ENCODE results near the gene SGK1. TPM values are rescaled to one million over a fixed set of nuclear protein-coding genes. Genes with fewer than 3 reads are reported as not detected.

Gene SGK1
- total and polyA plus RNA-seq, 7 donors, result 17.2 to 352 (median 35.2) TPM

DNA sequence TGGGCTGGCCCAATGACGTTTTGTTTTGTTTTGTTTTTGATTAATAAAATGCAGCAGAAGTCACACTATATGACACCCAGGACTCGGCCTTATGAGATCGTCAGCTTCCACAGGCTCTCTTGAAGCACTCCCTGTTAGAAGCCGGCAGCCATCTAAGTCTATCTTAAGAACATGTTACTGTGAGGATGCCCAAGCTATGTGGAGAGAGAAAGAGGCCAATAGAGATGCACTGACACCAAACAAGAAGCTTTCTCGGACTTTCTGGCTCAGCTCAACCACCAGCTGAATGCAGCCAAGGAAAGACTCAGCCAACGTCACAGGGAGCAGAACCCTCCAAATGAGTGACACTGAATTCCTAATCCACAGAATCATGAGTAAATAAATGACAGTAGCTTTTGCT is 14.0 kb downstream of the SGK1 start:
- no peaks in the 10 kb centered on the region for H3K9me3 ChIP-seq
- TF ChIP-seq, protein P1, sequence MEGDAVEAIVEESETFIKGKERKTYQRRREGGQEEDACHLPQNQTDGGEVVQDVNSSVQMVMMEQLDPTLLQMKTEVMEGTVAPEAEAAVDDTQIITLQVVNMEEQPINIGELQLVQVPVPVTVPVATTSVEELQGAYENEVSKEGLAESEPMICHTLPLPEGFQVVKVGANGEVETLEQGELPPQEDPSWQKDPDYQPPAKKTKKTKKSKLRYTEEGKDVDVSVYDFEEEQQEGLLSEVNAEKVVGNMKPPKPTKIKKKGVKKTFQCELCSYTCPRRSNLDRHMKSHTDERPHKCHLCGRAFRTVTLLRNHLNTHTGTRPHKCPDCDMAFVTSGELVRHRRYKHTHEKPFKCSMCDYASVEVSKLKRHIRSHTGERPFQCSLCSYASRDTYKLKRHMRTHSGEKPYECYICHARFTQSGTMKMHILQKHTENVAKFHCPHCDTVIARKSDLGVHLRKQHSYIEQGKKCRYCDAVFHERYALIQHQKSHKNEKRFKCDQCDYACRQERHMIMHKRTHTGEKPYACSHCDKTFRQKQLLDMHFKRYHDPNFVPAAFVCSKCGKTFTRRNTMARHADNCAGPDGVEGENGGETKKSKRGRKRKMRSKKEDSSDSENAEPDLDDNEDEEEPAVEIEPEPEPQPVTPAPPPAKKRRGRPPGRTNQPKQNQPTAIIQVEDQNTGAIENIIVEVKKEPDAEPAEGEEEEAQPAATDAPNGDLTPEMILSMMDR (IDR thresholded peaks at IDR 0.05), result no peak
- TF ChIP-seq POLR2A (IDR thresholded peaks at IDR 0.05), result no peak
- no peak for TF ChIP-seq POLR2AphosphoS5 (IDR thresholded peaks at IDR 0.05)
- TF ChIP-seq EP300 (IDR thresholded peaks at IDR 0.05), result no peak
- H3K4me3 ChIP-seq, result no peak overlapping the region
- 82 to 86% methylated on average over 6 of the region's 6 CpGs for WGBS, 2 donors
- H3K4me1 ChIP-seq, result no peaks in the 10 kb centered on the region
- no peak for DNase-seq
- intact Hi-C loops (cut with DNase I), result no loop called here
- no peak overlapping the region for H3K27ac ChIP-seq
- no peaks in the 10 kb centered on the region for H3K36me3 ChIP-seq
- no peaks in the 10 kb centered on the region for H3K27me3 ChIP-seq

DNA sequence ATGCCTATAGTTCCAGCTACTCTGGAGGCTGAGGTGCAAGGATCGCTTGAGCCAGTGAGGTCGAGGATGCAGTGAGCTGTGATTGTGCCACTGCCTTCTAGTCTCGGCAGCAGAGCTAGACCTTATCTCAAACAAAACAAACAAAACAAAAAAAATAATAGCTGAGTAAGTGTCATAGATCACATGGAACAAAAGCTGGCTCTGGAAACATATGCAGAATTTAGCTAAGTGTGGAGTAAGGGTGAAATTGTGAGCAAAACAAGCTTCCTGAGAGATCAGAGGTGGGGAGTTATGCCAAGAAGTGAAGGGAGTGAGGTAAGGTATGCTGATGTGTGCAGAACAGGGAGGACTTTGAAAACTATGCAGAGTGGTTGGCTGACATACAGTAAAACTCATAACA is 18.7 kb downstream of the SGK1 start:
- WGBS, 2 donors, result 39 to 81% methylated on average over 3 of the region's 3 CpGs

DNA sequence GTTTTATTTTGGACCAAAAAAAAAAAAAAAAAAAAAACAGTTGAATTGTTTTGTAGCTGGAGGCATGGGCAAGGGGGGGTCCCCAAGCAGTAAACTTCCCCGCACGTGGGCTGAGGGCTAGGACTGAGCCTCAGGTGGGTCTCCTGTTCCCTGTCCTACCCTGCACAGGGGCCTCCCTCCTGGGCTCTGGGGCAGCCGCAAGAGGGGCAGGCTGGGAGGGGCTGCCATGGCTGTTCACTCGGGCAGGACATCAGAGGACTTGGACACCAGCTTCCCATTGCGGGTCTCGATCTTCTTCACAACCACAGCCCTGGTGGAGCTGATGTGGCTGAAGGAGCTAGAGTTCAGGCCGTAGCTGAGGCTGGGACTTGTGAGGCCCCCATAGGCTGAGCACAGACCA is 21.1 kb downstream of the SGK1 start:
- no peak overlapping the region for H3K27ac ChIP-seq

More for the DNA sequence above, 18.7 kb downstream of the SGK1 start:
- Histone ChIP-seq H3K27ac (no peak overlapping the region), H3K36me3 (no peaks in the 10 kb centered on the region), H3K4me3 (no peak overlapping the region), H3K4me1 (peaks cover 0 to 10% (median 7%) of the 10 kb centered on the region in 4 donors), H3K27me3 (no peaks in the 10 kb centered on the region), H3K9me3 (no peaks in the 10 kb centered on the region)
- intact Hi-C loops (cut with DNase I), result no loop called here
- DNase-seq, result no peak
- TF ChIP-seq EP300 (IDR thresholded peaks at IDR 0.05) (no peak), POLR2AphosphoS5 (IDR thresholded peaks at IDR 0.05) (no peak), POLR2A (IDR thresholded peaks at IDR 0.05) (no peak)
- TF ChIP-seq, protein P1 (IDR thresholded peaks at IDR 0.05), result no peak

GRCh38 chr6:134295953-134296553 is 21.9 kb downstream of the SGK1 start:
- Histone ChIP-seq H3K9me3 (no peaks in the 10 kb centered on the region), H3K27ac (peak overlapping the region in 2 of 4 donors; percentile 46), H3K4me3 (no peak overlapping the region), H3K27me3 (no peaks in the 10 kb centered on the region), H3K4me1 (peaks cover 0 to 10% (median 7%) of the 10 kb centered on the region in 4 donors), H3K36me3 (no peaks in the 10 kb centered on the region)
- intact Hi-C loops (cut with DNase I), result no loop called here
- TF ChIP-seq POLR2AphosphoS5 (IDR thresholded peaks at IDR 0.05), result peak in 2 of 4 donors; percentile 21 to 74
- no peak for TF ChIP-seq POLR2A (IDR thresholded peaks at IDR 0.05)
- TF ChIP-seq EP300 (IDR thresholded peaks at IDR 0.05), result peak in 2 of 4 donors; percentile 23 to 66
- DNase-seq, result peak; percentile 68
- 45 to 64% methylated on average over 6 of the region's 6 CpGs for WGBS, 2 donors

More for the DNA sequence above, 21.1 kb downstream of the SGK1 start:
- no peaks in the 10 kb centered on the region for H3K9me3 ChIP-seq
- H3K4me1 ChIP-seq, result peaks cover 0 to 10% (median 7%) of the 10 kb centered on the region in 4 donors
- no peaks in the 10 kb centered on the region for H3K27me3 ChIP-seq
- H3K36me3 ChIP-seq, result no peaks in the 10 kb centered on the region
- TF ChIP-seq EP300 (IDR thresholded peaks at IDR 0.05) (no peak), POLR2A (IDR thresholded peaks at IDR 0.05) (no peak), POLR2AphosphoS5 (IDR thresholded peaks at IDR 0.05) (no peak)
- TF ChIP-seq, protein P1 (IDR thresholded peaks at IDR 0.05), result no peak
- no peak overlapping the region for H3K4me3 ChIP-seq
- 97% methylated on average over 7 of the region's 7 CpGs for WGBS, 2 donors
- DNase-seq, result no peak
- intact Hi-C loops (cut with DNase I), result no loop called here

DNA sequence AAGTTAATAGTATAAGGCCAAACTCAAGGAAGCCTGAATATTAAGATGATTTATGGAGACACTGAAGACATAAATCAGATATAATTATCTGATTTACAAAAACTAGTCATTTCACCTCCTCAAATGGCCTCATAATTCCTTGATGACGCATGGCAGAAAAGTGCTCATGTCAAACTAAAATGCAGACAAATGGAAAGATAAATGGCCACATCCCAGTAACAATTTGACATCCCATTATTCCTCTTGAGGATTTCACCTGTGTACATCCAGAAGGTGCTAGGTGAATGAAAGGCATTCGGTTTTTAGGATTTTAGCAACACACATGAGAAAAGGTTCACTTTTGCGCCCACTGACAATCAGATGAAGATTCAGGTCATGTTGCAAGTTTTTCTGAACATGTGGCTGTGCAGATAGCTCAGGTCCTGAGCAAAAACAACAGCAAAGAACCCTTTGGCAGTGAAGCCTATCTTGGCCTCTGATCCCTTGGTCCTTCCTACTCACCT is 24.2 kb downstream of the SGK1 start:
- DNase-seq, result no peak
- Histone ChIP-seq H3K9me3 (no peaks in the 10 kb centered on the region), H3K4me1 (peaks cover 0 to 10% (median 7%) of the 10 kb centered on the region in 4 donors), H3K36me3 (no peaks in the 10 kb centered on the region), H3K27ac (no peak overlapping the region), H3K27me3 (no peaks in the 10 kb centered on the region), H3K4me3 (no peak overlapping the region)
- 95 to 96% methylated on average over 3 of the region's 3 CpGs for WGBS, 2 donors
- TF ChIP-seq POLR2A (IDR thresholded peaks at IDR 0.05), result no peak
- TF ChIP-seq, protein P1 (IDR thresholded peaks at IDR 0.05), result no peak
- no peak for TF ChIP-seq POLR2AphosphoS5 (IDR thresholded peaks at IDR 0.05)
- no peak for TF ChIP-seq EP300 (IDR thresholded peaks at IDR 0.05)
- intact Hi-C loops (cut with DNase I), result no loop called here

All from sigmoid colon (tissue), 7 donors.